Natural killer cell (primary cell): ENCODE results near the gene PRRX2. TPM values are rescaled to one million over a fixed set of nuclear protein-coding genes. Genes with fewer than 3 reads are reported as not detected.

Experiments
- ATAC-seq, 3 donors: fragments of 150-1000 bp in 2 of 3; fragments of 200-7000 bp in 1 of 3; cut with Tn5 transposase; 1 replicate in 1 of 3; 2 replicates in 2 of 3; pipeline ENCODE4 v1.10.0; 2021; ENCODE audit warnings: mild to moderate bottlenecking in 2 of 3, moderate library complexity in 2 of 3
- DNase-seq, 2 donors: peaks; one replicate each; pipeline versions ENCODE4 v3.0.0 to v3.0.0-alpha.2; 2013 to 2021; ENCODE audit warnings: mixed read lengths in 1 of 2
- H3K27ac ChIP-seq: one replicate; pipeline ENCODE4 v1.5.1; 2013; ENCODE audit warnings: mild to moderate bottlenecking, low read length
- H3K27me3 ChIP-seq: one replicate; pipeline ENCODE4 v1.6.1; 2013; ENCODE audit warnings: low read length; ENCODE audit not compliant: control insufficient read depth, insufficient read depth
- H3K36me3 ChIP-seq: one replicate; pipeline ENCODE4 v1.6.1; 2013; ENCODE audit warnings: low read length; ENCODE audit not compliant: control insufficient read depth, insufficient read depth
- H3K4me1 ChIP-seq: one replicate; pipeline ENCODE4 v1.6.1; 2013; ENCODE audit warnings: low read length; ENCODE audit not compliant: control insufficient read depth, insufficient read depth
- H3K4me3 ChIP-seq: one replicate; pipeline ENCODE4 v1.5.1; 2013; ENCODE audit warnings: low read length
- H3K9me3 ChIP-seq: one replicate; pipeline ENCODE4 v1.6.1; 2013; ENCODE audit warnings: low read length; ENCODE audit not compliant: control insufficient read depth, insufficient read depth
- H3K27ac Mint-ChIP-seq, 2 donors: one replicate each; pipeline ENCODE4 v1.8.0; 2022; ENCODE audit warnings: mild to moderate bottlenecking in 2 of 2, mixed read lengths in 2 of 2, moderate library complexity in 1 of 2
- H3K27me3 Mint-ChIP-seq, 2 donors: one replicate each; pipeline ENCODE4 v1.8.0; 2022; ENCODE audit warnings: low read depth in 2 of 2, mixed read lengths in 2 of 2
- H3K36me3 Mint-ChIP-seq: one replicate; pipeline ENCODE4 v1.8.0; 2022; ENCODE audit warnings: mixed read lengths
- H3K4me1 Mint-ChIP-seq, 2 donors: one replicate each; pipeline ENCODE4 v1.8.0; 2022; ENCODE audit warnings: mixed read lengths in 2 of 2
- H3K4me3 Mint-ChIP-seq: one replicate; pipeline ENCODE4 v1.8.0; 2022; ENCODE audit warnings: mild to moderate bottlenecking, moderate library complexity, mixed read lengths
- H3K9me3 Mint-ChIP-seq, 2 donors: one replicate each; pipeline ENCODE4 v1.8.0; 2022; ENCODE audit warnings: mixed read lengths in 2 of 2
- WGBS: methylation state at CpG from one replicate; pipeline ENCODE4 v1.1.7; 2013; ENCODE audit warnings: missing lambda C conversion rate; ENCODE audit not compliant: insufficient coverage; 5-methylcytosine and 5-hydroxymethylcytosine counted together
- intact Hi-C: fragments of 100-400 bp; cut with micrococcal nuclease; formaldehyde crosslinking; loops from one replicate; pipeline ENCODE4 v1.14.2; 2022
- total RNA-seq, 4 donors: library from RNA; stranded (reverse); fragments of 120-200 nt in 1 of 4; gene quantifications; one replicate each; pipeline versions ENCODE4 v1.2.3 to v1.2.4, GENCODE V29; 2013 to 2022
- TF ChIP-seq, protein P1 (sequence below): fragments of 200-600 bp; IDR thresholded peaks from one replicate; pipeline ENCODE4 v1.8.0; 2022; ENCODE audit warnings: antibody characterized with exemption

The PRRX2 gene
- total RNA-seq, 3 donors from 2014 or later (not counting 1 experiment from before 2014, with no cell fraction given), result not detected

DNA sequence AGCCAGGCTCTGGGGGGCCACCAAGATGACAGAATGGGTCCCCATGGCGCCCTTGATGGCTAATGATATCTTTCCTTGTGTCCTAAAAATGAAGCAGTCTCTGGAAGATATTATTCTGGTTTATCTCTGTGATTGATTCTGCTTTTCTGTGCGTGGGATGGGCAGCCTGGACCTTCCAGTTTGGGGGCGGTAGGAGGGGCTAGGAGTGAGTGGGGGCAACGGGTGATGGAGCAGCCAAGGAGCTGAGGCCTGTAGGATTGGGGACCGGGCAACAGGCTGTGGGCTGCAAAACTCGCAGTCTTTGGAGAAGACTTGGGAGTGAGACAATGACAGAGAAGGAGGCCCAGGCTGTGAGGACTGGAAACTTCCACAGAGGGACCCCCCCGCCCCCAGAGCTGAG lies 8.8 kb downstream of the PRRX2 start:
- Mint-ChIP-seq H3K36me3 (no peaks in the 10 kb centered on the region), H3K9me3 (no peaks in the 10 kb centered on the region), H3K4me1 (no peaks in the 10 kb centered on the region), H3K4me3 (no peak overlapping the region), H3K27ac (no peak overlapping the region), H3K27me3 (peaks cover 0 to 13% of the 10 kb centered on the region in 2 donors)
- intact Hi-C loops, result no loop called here
- 80% methylated on average over 7 of the region's 7 CpGs for WGBS
- DNase-seq, result no peak
- H3K4me1 ChIP-seq, result no peaks in the 10 kb centered on the region
- H3K36me3 ChIP-seq, result no peaks in the 10 kb centered on the region
- no peak overlapping the region for H3K27ac ChIP-seq
- TF ChIP-seq, protein P1, sequence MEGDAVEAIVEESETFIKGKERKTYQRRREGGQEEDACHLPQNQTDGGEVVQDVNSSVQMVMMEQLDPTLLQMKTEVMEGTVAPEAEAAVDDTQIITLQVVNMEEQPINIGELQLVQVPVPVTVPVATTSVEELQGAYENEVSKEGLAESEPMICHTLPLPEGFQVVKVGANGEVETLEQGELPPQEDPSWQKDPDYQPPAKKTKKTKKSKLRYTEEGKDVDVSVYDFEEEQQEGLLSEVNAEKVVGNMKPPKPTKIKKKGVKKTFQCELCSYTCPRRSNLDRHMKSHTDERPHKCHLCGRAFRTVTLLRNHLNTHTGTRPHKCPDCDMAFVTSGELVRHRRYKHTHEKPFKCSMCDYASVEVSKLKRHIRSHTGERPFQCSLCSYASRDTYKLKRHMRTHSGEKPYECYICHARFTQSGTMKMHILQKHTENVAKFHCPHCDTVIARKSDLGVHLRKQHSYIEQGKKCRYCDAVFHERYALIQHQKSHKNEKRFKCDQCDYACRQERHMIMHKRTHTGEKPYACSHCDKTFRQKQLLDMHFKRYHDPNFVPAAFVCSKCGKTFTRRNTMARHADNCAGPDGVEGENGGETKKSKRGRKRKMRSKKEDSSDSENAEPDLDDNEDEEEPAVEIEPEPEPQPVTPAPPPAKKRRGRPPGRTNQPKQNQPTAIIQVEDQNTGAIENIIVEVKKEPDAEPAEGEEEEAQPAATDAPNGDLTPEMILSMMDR, result no peak
- no peaks in the 10 kb centered on the region for H3K27me3 ChIP-seq
- no peaks in the 10 kb centered on the region for H3K9me3 ChIP-seq
- H3K4me3 ChIP-seq, result no peak overlapping the region
- no peak for ATAC-seq

DNA sequence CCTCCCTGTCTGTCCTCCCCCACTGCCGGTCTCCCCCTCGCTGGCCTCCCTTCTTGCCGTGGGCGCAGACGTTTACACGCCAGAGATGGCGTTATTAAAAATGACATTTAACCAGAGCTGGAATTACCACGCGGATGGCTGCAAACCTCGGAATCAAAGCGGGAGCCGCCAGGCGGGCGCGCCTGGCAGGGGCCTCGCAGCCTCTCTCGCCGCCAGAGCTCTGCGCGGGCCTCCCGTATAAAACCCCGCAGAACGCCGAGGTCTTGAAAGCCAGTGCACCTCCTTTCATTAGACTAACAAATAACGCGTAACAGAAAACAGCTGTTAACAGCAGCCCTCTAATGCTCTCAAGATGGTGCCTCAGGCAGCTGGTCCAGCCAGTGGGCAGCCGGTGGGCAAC lies 10.2 kb downstream of the PRRX2 start:
- intact Hi-C loops, result no loop called here
- DNase-seq (no peak), ATAC-seq (no peak)
- Mint-ChIP-seq H3K4me1 (no peaks in the 10 kb centered on the region), H3K9me3 (no peaks in the 10 kb centered on the region), H3K4me3 (no peak overlapping the region), H3K27ac (no peak overlapping the region), H3K27me3 (peaks cover 0 to 9% of the 10 kb centered on the region in 2 donors), H3K36me3 (no peaks in the 10 kb centered on the region)
- Histone ChIP-seq H3K27me3 (no peaks in the 10 kb centered on the region), H3K36me3 (no peaks in the 10 kb centered on the region), H3K4me3 (no peak overlapping the region), H3K9me3 (no peaks in the 10 kb centered on the region), H3K27ac (no peak overlapping the region), H3K4me1 (no peaks in the 10 kb centered on the region)
- WGBS, result 89% methylated on average over 27 of the region's 27 CpGs
- TF ChIP-seq, protein P1, result no peak

DNA sequence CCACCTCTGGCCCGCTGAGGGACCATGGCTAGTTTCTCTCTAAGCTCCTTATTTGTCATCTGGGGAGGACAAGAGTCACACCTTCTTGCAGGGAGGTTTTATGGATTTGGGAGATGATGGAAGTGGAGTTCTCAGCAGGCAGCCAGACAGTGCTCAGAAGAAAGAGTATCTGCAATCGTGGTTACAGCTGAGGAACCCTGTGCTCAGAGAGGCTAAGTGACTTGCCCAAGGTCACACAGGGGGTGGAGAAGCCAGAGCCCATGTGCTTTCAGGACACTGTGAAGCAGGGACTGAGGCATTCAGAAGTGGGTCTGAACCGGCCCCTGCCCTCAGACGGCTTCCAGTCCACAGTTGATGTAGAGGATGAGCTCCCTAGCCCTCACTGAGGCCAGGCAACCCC lies 10.8 kb downstream of the PRRX2 start:
- H3K4me3 ChIP-seq, result no peak overlapping the region

DNA sequence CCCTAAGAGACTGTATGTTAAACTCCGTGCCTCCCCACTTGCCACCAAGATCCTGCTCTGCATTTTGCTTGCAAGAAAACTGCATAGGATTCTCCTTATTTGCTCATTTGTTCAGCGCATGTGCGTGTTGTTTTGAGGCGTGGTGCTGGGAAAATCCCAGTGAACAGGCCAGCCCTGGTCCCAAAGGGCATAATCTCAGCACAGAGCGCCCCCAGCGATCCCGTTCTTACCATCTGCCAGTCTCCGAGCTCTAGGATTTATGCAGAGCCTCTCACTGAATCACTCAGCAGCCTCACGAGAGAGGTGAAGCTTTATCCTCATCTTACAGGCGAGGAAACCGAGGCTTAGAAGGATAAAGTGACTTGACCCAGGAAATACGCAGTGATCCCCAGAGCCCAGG lies 11.5 kb downstream of the PRRX2 start:
- no peak for DNase-seq
- Histone ChIP-seq H3K9me3 (no peaks in the 10 kb centered on the region), H3K4me1 (no peaks in the 10 kb centered on the region), H3K4me3 (no peak overlapping the region), H3K27ac (no peak overlapping the region), H3K27me3 (no peaks in the 10 kb centered on the region), H3K36me3 (no peaks in the 10 kb centered on the region)
- Mint-ChIP-seq H3K4me3 (no peak overlapping the region), H3K4me1 (no peaks in the 10 kb centered on the region), H3K9me3 (no peaks in the 10 kb centered on the region), H3K36me3 (no peaks in the 10 kb centered on the region), H3K27ac (no peak overlapping the region), H3K27me3 (peaks cover 0 to 9% of the 10 kb centered on the region in 2 donors)
- intact Hi-C loops, result no loop called here
- TF ChIP-seq, protein P1, result no peak
- WGBS, result 89% methylated on average over 12 of the region's 12 CpGs
- ATAC-seq, result no peak

More for the DNA sequence above, 10.8 kb downstream of the PRRX2 start:
- H3K4me1 ChIP-seq, result no peaks in the 10 kb centered on the region
- intact Hi-C loops, result no loop called here
- H3K27me3 ChIP-seq, result no peaks in the 10 kb centered on the region
- 86% methylated on average over 4 of the region's 4 CpGs for WGBS
- H3K4me1 Mint-ChIP-seq, result no peaks in the 10 kb centered on the region
- no peaks in the 10 kb centered on the region for H3K9me3 ChIP-seq
- TF ChIP-seq, protein P1, result no peak
- no peak overlapping the region for H3K27ac ChIP-seq
- DNase-seq, result no peak
- ATAC-seq, result no peak
- H3K4me3 Mint-ChIP-seq, result no peak overlapping the region
- no peak overlapping the region for H3K27ac Mint-ChIP-seq
- H3K27me3 Mint-ChIP-seq, result peaks cover 0 to 9% of the 10 kb centered on the region in 2 donors
- H3K36me3 ChIP-seq, result no peaks in the 10 kb centered on the region
- no peaks in the 10 kb centered on the region for H3K9me3 Mint-ChIP-seq
- no peaks in the 10 kb centered on the region for H3K36me3 Mint-ChIP-seq
